ENCODE data around the gene APBB3.
"Not testable (repeated sequence)": the region's sequence is repeated elsewhere in the genome, so short reads cannot be mapped to it uniquely, and the experiment has no call there.

APBB3 gene

GRCh38 chr5:140605879-140606278, 41.5 kb upstream of the APBB3 start:
- no peaks in the 10 kb centered on the region for H3K27me3 ChIP-seq
- no peak for DNase-seq
- no peaks in the 10 kb centered on the region for H3K9me3 ChIP-seq
- TF ChIP-seq, protein P1, sequence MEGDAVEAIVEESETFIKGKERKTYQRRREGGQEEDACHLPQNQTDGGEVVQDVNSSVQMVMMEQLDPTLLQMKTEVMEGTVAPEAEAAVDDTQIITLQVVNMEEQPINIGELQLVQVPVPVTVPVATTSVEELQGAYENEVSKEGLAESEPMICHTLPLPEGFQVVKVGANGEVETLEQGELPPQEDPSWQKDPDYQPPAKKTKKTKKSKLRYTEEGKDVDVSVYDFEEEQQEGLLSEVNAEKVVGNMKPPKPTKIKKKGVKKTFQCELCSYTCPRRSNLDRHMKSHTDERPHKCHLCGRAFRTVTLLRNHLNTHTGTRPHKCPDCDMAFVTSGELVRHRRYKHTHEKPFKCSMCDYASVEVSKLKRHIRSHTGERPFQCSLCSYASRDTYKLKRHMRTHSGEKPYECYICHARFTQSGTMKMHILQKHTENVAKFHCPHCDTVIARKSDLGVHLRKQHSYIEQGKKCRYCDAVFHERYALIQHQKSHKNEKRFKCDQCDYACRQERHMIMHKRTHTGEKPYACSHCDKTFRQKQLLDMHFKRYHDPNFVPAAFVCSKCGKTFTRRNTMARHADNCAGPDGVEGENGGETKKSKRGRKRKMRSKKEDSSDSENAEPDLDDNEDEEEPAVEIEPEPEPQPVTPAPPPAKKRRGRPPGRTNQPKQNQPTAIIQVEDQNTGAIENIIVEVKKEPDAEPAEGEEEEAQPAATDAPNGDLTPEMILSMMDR (IDR thresholded peaks at IDR 0.05; ENCODE audit: low read depth, low read length), result no peak
- no peak overlapping the region for H3K4me3 ChIP-seq (ENCODE audit: low read depth, low read length)
- no peaks in the 10 kb centered on the region for H3K36me3 ChIP-seq
- no peaks in the 10 kb centered on the region for H3K4me1 ChIP-seq

DNA sequence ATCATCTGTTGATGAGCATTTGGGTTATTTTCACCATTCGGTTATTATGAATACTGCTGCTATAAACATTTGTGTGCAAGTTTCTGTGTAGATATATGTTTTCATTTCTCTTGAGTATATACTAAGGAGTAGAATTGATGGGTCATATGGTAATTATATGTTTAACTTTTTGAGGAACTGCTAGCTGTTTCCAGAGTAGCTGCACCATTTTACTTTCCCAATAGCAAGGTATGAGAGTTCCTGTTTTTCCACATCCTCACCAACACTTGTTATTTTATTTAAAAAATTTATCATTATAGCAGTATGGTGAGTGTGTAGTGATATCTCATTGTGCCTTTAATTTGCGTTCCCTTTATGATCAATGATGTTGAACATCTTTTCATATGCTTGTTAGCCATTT, 39.3 kb upstream of the APBB3 start:
- DNase-seq, result no peak
- Histone ChIP-seq H3K9me3 (no peaks in the 10 kb centered on the region), H3K4me1 (no peaks in the 10 kb centered on the region), H3K36me3 (no peaks in the 10 kb centered on the region), H3K4me3 (ENCODE audit: low read depth, low read length) (no peak overlapping the region), H3K27me3 (no peaks in the 10 kb centered on the region)
- TF ChIP-seq, protein P1 (IDR thresholded peaks at IDR 0.05; ENCODE audit: low read depth, low read length), result no peak

DNA sequence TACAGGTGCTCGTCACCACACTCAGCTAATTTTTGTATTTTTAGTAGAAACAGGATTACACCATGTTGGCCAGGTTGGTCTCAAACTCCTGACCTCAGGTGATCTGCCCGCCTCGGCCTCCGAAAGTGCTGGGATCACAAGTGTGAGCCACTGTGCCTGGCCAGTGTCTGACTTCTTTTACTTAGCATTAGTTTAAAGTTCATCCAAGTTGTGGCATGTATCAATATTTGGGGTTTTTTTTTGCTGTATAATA, 39.0 kb upstream of the APBB3 start:
- not testable (repeated sequence) for H3K27me3 ChIP-seq; H3K4me1 ChIP-seq; DNase-seq; H3K36me3 ChIP-seq; H3K9me3 ChIP-seq; H3K4me3 ChIP-seq (ENCODE audit: low read depth, low read length)

- TF ChIP-seq, protein P1 (IDR thresholded peaks at IDR 0.05; ENCODE audit: low read depth, low read length), result no peak
- Histone ChIP-seq H3K9me3 (no peaks in the 10 kb centered on the region), H3K4me1 (no peaks in the 10 kb centered on the region), H3K4me3 (ENCODE audit: low read depth, low read length) (no peak overlapping the region), H3K36me3 (no peaks in the 10 kb centered on the region), H3K27me3 (no peaks in the 10 kb centered on the region)
- DNase-seq, result no peak
Observed at GRCh38 chr5:140602147-140602546, 37.7 kb upstream of the APBB3 start.

DNA sequence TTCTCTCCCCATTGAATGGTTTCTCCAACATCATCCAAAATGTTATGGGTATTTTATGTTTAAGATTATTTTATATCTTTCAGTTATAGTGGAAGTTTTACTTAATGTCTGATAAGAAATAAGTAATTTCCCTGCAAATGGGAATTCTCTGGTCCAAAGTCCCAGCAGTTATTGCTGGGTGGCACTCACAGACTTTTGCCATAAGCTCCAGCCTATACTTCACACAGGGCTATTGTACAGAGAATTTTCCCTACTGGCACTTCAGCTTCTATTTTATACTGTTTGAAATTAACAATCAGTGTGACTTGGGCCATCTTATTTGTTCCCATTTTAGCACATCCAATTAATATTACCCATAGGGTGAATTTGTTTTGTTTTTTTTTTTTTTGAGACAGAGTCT, 35.7 kb upstream of the APBB3 start:
- H3K27me3 ChIP-seq, result no peaks in the 10 kb centered on the region
- no peak overlapping the region for H3K4me3 ChIP-seq (ENCODE audit: low read depth, low read length)
- no peaks in the 10 kb centered on the region for H3K36me3 ChIP-seq
- H3K9me3 ChIP-seq, result no peaks in the 10 kb centered on the region
- no peak for DNase-seq
- TF ChIP-seq, protein P1 (IDR thresholded peaks at IDR 0.05; ENCODE audit: low read depth, low read length), result no peak
- H3K4me1 ChIP-seq, result no peaks in the 10 kb centered on the region

DNA sequence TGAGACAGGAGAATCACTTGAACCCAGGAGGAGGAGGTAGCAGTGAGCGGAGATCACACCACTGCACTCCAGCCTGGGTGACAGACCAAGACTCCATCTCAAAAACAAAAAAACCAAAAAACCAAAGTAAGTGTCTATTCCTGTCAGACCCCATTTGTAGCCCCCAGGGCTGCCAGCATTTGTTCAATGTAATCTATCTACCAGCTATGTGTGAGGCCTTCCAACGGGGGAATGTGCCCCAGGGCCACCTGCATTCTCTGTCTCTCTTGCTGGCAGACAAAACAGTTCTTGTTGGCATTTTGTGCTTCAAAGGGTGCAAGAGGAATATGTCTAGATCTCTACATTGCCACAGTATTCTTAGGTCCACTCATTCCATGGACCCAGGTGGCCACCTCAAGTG, 34.4 kb upstream of the APBB3 start:
- no peak for DNase-seq
- Histone ChIP-seq H3K27me3 (no peaks in the 10 kb centered on the region), H3K36me3 (no peaks in the 10 kb centered on the region), H3K9me3 (no peaks in the 10 kb centered on the region), H3K4me3 (ENCODE audit: low read depth, low read length) (no peak overlapping the region), H3K4me1 (no peaks in the 10 kb centered on the region)
- TF ChIP-seq, protein P1 (IDR thresholded peaks at IDR 0.05; ENCODE audit: low read depth, low read length), result no peak

GRCh38 chr5:140596321-140596741, 31.9 kb upstream of the APBB3 start:
- no peaks in the 10 kb centered on the region for H3K9me3 ChIP-seq
- H3K4me1 ChIP-seq, result no peaks in the 10 kb centered on the region
- H3K27me3 ChIP-seq, result no peaks in the 10 kb centered on the region
- no peak overlapping the region for H3K4me3 ChIP-seq (ENCODE audit: low read depth, low read length)
- TF ChIP-seq, protein P1 (IDR thresholded peaks at IDR 0.05; ENCODE audit: low read depth, low read length), result no peak
- DNase-seq, result no peak
- H3K36me3 ChIP-seq, result no peaks in the 10 kb centered on the region
